GM23248 (cell line): Measurements from ENCODE around the gene GRM3.

Experiments used
- EZH2 ChIP-seq: fragments of 200-600 bp; sonication (generic); IDR thresholded peaks from 2 replicates; pipeline ENCODE4 v1.6.1; 2018; ENCODE audit warnings: antibody characterized with exemption, mild to moderate bottlenecking; ENCODE audit not compliant: insufficient read depth, poor library complexity, severe bottlenecking
- EZH2phosphoT487 ChIP-seq: fragments of 200-600 bp; sonication (generic); IDR thresholded peaks from 2 replicates; pipeline ENCODE4 v1.6.1; 2018; ENCODE audit warnings: antibody characterized with exemption, moderate library complexity, mild to moderate bottlenecking, low read depth; ENCODE audit not compliant: insufficient read depth

DNA sequence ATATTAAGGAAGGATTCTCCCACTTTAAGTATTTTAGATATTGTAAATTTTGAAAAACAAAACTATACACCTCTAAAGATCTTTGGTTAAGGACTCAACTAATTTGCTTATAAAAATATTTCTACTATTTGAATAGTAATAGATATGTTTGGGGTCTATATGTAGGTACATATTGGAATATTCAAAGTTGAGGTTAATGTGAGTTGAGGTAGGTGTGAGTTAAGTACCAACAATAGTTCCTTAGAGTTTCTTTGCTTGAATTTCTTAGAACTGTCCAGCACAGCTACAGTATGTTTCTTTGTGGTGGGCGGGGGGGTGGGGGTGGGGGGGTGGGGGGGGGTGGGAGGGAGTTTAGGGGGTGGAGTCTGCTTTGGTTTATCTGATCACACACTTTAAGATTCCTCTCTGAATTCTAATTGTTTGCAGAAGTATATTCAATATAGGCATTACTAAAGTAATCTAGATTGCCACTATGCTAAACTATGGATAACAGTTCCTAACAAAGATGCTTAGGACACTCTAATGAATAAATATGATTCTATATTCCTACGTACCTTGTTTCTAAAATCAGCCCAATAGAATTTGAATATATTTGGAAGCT is 2.1 kb downstream of the GRM3 start:
- TF ChIP-seq EZH2phosphoT487: no peak
- peak; percentile 18 for TF ChIP-seq EZH2
